Astrocyte (in vitro differentiated cells and primary cell): ENCODE data around the gene SCART1. TPM values are rescaled to one million over a fixed set of nuclear protein-coding genes. Genes with fewer than 3 reads are reported as not detected.

Experiments
- DNase-seq: peaks from one replicate; pipeline ENCODE4 v3.0.0-alpha.2; 2010; ENCODE audit warnings: low read depth
- FAIRE-seq: peaks from 2 replicates; lab custom pipeline; 2011; peaks lifted over from hg19 to GRCh38; lab: Jason Lieb, UNC
- H2AFZ ChIP-seq: 2 replicates; pipeline ENCODE4 v1.6.0; 2012; ENCODE audit warnings: low read depth, low read length, inconsistent platforms
- H3K27ac ChIP-seq: 2 replicates; pipeline ENCODE4 v1.5.1; 2011; ENCODE audit warnings: low read depth, low read length, inconsistent platforms
- H3K27me3 ChIP-seq: 2 replicates; pipeline ENCODE4 v1.6.0; 2011; ENCODE audit warnings: low read length, inconsistent platforms; ENCODE audit not compliant: insufficient read depth
- H3K36me3 ChIP-seq: 2 replicates; pipeline ENCODE4 v1.5.1; 2011; ENCODE audit warnings: low read length, inconsistent platforms; ENCODE audit not compliant: insufficient read depth
- H3K4me1 ChIP-seq: 2 replicates; pipeline ENCODE4 v1.5.1; 2011; ENCODE audit warnings: low read length, inconsistent platforms; ENCODE audit not compliant: insufficient read depth
- H3K4me2 ChIP-seq: 2 replicates; pipeline ENCODE4 v1.6.0; 2012; ENCODE audit warnings: low read length, inconsistent platforms
- H3K4me3 ChIP-seq: 2 replicates; pipeline ENCODE4 v1.5.1; 2011; ENCODE audit warnings: low read depth, mild to moderate bottlenecking, low read length, inconsistent platforms; ENCODE audit not compliant: insufficient read depth
- H3K79me2 ChIP-seq: 2 replicates; pipeline ENCODE4 v1.6.0; 2012; ENCODE audit warnings: mild to moderate bottlenecking, low read length, inconsistent platforms; ENCODE audit not compliant: insufficient read depth
- H3K9ac ChIP-seq: 2 replicates; pipeline ENCODE4 v1.6.0; 2012; ENCODE audit warnings: mild to moderate bottlenecking, low read length, inconsistent platforms
- H3K9me3 ChIP-seq: 2 replicates; pipeline ENCODE4 v1.5.1; 2012; ENCODE audit warnings: low read depth, mild to moderate bottlenecking, low read length, inconsistent platforms; ENCODE audit not compliant: insufficient read depth
- H4K20me1 ChIP-seq: 2 replicates; pipeline ENCODE4 v1.6.0; 2012; ENCODE audit warnings: low read length, inconsistent platforms; ENCODE audit not compliant: insufficient read depth
- H3K27ac Mint-ChIP-seq: one replicate; pipeline ENCODE4 v1.8.0; 2021; ENCODE audit warnings: mild to moderate bottlenecking, mixed read lengths; ENCODE audit not compliant: unreplicated experiment
- H3K27me3 Mint-ChIP-seq: one replicate; pipeline ENCODE4 v1.8.0; 2021; ENCODE audit warnings: low read depth, mixed read lengths; ENCODE audit not compliant: unreplicated experiment
- H3K36me3 Mint-ChIP-seq: one replicate; pipeline ENCODE4 v1.8.0; 2021; ENCODE audit warnings: low read depth, mixed read lengths; ENCODE audit not compliant: unreplicated experiment
- H3K4me1 Mint-ChIP-seq: one replicate; pipeline ENCODE4 v1.8.0; 2021; ENCODE audit warnings: low read depth, mixed read lengths; ENCODE audit not compliant: unreplicated experiment
- H3K4me3 Mint-ChIP-seq: one replicate; pipeline ENCODE4 v1.8.0; 2021; ENCODE audit warnings: mild to moderate bottlenecking, moderate library complexity, mixed read lengths; ENCODE audit not compliant: unreplicated experiment
- H3K9me3 Mint-ChIP-seq: one replicate; pipeline ENCODE4 v1.8.0; 2021; ENCODE audit warnings: mild to moderate bottlenecking, mixed read lengths; ENCODE audit not compliant: unreplicated experiment
- EZH2 ChIP-seq: IDR thresholded peaks from 2 replicates; pipeline ENCODE4 v1.6.1; 2012; ENCODE audit warnings: mild to moderate bottlenecking, low read length, inconsistent platforms; ENCODE audit not compliant: insufficient read depth
- total RNA-seq: library from RNA; stranded (reverse); gene quantifications from 2 replicates; pipeline ENCODE4 v1.2.1, GENCODE V29; 2021
- TF ChIP-seq, protein P1 (sequence below): IDR thresholded peaks from 2 replicates; pipeline ENCODE4 v1.5.1; 2011; ENCODE audit warnings: low read depth, mild to moderate bottlenecking, inconsistent platforms, low read length, moderate library complexity; ENCODE audit not compliant: insufficient read depth

The SCART1 gene
- total RNA-seq, 1 donor from 2014 or later = 0.50 TPM

DNA sequence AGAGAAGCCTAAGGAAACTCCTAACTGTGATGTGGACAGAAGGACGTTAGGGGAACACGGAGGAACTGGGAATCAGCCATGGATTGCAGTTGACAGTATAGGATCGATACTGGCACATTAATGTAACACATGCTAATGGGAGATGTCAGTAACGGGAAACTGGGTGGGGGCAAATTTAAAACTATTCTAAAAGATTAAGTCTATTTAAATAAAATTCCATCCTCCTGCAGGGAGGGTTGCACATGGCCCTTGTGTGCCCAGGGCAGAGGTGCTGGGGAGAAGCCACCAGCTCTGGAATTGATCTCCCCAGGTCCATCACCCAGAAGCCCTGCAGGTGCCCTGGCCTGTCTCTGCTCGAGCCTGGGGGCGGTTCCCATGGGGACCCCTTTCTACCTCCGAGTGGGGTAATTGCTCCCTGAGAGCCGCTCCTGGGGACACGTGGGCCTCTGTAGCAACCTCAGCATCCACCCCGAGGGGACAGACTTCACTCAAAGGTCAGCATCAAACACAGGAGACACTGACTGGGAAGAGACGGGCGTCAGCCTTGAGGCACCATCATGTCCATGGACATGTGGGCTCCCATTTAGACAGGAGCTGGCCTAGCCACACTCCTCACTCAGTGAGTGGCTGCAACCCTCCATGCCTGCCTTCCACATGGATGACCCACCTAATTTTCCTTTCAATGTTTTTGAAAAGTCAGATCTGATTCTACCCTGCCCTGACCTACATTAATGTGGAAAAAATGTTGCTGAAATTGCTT, 21.1 kb downstream of the SCART1 start:
- DNase-seq (no peak), FAIRE-seq (no peak)
- H3K27ac ChIP-seq = no peak overlapping the region
- Mint-ChIP-seq H3K27ac (no peak overlapping the region), H3K36me3 (no peaks in the 10 kb centered on the region), H3K4me3 (no peak overlapping the region), H3K4me1 (no peaks in the 10 kb centered on the region), H3K27me3 (peaks cover 23% of the 10 kb centered on the region), H3K9me3 (peaks cover 10% of the 10 kb centered on the region)
- H3K79me2 ChIP-seq = no peaks in the 10 kb centered on the region
- no peaks in the 10 kb centered on the region for H4K20me1 ChIP-seq
- TF ChIP-seq, protein P1, sequence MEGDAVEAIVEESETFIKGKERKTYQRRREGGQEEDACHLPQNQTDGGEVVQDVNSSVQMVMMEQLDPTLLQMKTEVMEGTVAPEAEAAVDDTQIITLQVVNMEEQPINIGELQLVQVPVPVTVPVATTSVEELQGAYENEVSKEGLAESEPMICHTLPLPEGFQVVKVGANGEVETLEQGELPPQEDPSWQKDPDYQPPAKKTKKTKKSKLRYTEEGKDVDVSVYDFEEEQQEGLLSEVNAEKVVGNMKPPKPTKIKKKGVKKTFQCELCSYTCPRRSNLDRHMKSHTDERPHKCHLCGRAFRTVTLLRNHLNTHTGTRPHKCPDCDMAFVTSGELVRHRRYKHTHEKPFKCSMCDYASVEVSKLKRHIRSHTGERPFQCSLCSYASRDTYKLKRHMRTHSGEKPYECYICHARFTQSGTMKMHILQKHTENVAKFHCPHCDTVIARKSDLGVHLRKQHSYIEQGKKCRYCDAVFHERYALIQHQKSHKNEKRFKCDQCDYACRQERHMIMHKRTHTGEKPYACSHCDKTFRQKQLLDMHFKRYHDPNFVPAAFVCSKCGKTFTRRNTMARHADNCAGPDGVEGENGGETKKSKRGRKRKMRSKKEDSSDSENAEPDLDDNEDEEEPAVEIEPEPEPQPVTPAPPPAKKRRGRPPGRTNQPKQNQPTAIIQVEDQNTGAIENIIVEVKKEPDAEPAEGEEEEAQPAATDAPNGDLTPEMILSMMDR = no peak
- no peak for TF ChIP-seq EZH2
- H3K9ac ChIP-seq = no peak overlapping the region
- no peak overlapping the region for H3K4me3 ChIP-seq
- H3K36me3 ChIP-seq = no peaks in the 10 kb centered on the region
- H3K4me2 ChIP-seq = no peak overlapping the region
- H3K27me3 ChIP-seq = no peaks in the 10 kb centered on the region
- no peaks in the 10 kb centered on the region for H3K4me1 ChIP-seq
- H2AFZ ChIP-seq = no peak overlapping the region
- no peaks in the 10 kb centered on the region for H3K9me3 ChIP-seq

DNA sequence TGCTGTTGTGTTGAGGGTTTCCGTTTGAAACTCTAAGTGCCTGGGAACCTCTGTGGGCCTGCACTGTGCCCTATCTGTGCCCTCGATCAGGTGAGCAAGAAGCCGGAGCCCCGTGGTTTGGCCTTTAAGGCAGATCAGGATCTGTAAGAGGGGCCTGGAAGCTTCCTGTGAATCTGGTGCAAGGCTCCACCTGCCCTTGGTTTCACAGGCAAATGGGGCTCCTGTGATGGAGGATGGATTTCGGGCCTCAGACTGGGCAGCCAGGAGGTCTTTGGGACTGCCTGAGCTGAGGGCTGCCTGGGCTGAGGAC, 21.6 kb downstream of the SCART1 start:
- H4K20me1 ChIP-seq = no peaks in the 10 kb centered on the region
- TF ChIP-seq, protein P1 = no peak
- TF ChIP-seq EZH2 = no peak
- Mint-ChIP-seq H3K4me3 (no peak overlapping the region), H3K27me3 (peaks cover 23% of the 10 kb centered on the region), H3K4me1 (no peaks in the 10 kb centered on the region), H3K9me3 (peaks cover 6% of the 10 kb centered on the region), H3K36me3 (no peaks in the 10 kb centered on the region), H3K27ac (no peak overlapping the region)
- no peak overlapping the region for H3K27ac ChIP-seq
- no peak overlapping the region for H3K4me2 ChIP-seq
- H3K36me3 ChIP-seq = no peaks in the 10 kb centered on the region
- H2AFZ ChIP-seq = no peak overlapping the region
- H3K4me3 ChIP-seq = no peak overlapping the region
- FAIRE-seq = no peak
- no peaks in the 10 kb centered on the region for H3K27me3 ChIP-seq
- H3K79me2 ChIP-seq = no peaks in the 10 kb centered on the region
- H3K4me1 ChIP-seq = no peaks in the 10 kb centered on the region
- H3K9ac ChIP-seq = no peak overlapping the region
- H3K9me3 ChIP-seq = no peaks in the 10 kb centered on the region
- no peak for DNase-seq

DNA sequence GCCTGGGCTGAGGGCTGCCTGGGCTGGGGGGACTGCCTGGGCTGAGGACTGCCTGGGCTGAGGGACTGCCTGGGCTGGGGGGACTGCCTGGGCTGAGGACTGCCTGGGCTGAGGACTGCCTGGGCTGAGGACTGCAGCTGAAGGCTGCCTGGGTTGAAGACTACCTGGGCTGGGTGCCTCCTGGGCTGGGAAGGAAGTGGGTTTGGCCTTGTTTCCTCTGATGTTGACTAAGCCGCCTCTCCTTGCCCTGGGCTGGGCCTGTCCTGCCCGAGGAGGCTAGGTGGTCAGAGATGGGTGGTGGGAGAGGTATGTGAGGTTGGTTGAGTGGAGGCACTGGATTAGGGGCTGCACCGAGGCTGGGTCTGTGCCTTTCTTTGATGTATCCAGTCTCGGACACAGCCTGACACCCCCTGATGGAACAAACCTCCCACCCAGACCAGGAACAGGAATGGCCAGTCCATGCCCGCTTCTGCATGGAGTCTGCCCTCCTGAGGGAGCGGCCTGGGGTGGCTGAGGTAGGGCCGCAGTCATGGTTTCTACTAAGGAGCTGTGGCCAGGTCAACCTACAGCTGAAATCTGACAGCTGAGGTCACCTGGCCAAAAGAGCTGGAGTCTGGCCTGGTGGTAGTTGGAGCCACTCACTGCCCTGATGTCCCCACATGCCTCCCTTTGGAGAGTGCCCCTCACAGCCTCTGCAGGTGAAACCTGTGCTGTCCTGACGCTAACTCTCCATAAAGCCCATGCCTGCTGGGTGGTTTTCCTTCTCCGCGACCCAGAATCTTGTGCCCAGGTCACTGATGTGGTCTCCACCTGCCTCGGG, 22.3 kb downstream of the SCART1 start:
- Histone ChIP-seq H3K4me3 (no peak overlapping the region), H3K36me3 (no peaks in the 10 kb centered on the region), H4K20me1 (no peaks in the 10 kb centered on the region), H3K79me2 (no peaks in the 10 kb centered on the region), H3K27me3 (no peaks in the 10 kb centered on the region), H3K9me3 (no peaks in the 10 kb centered on the region), H3K9ac (no peak overlapping the region), H3K27ac (no peak overlapping the region), H3K4me2 (no peak overlapping the region), H2AFZ (no peak overlapping the region), H3K4me1 (no peaks in the 10 kb centered on the region)
- peaks cover 24% of the 10 kb centered on the region for H3K27me3 Mint-ChIP-seq
- peaks cover 6% of the 10 kb centered on the region for H3K9me3 Mint-ChIP-seq
- DNase-seq (no peak), FAIRE-seq (no peak)
- TF ChIP-seq EZH2 = no peak
- TF ChIP-seq, protein P1 = no peak
- H3K4me3 Mint-ChIP-seq = no peak overlapping the region
- no peaks in the 10 kb centered on the region for H3K36me3 Mint-ChIP-seq
- H3K4me1 Mint-ChIP-seq = no peaks in the 10 kb centered on the region
- H3K27ac Mint-ChIP-seq = no peak overlapping the region
